A549 (cell line): ENCODE results near the gene METTL9.

ENCODE experiments used
- EHMT2 ChIP-seq: fragments of 200-600 bp; sonication (generic); IDR thresholded peaks from 2 replicates; pipeline ENCODE4 v1.6.1; 2016; ENCODE audit warnings: antibody characterized with exemption, low read depth, mild to moderate bottlenecking, moderate library complexity
- FOSL2 ChIP-seq, 2 experiments: fragments of 450-650 bp in 1 of 2; fragments of >200 bp in 1 of 2; sonication (Bioruptor Twin) in 1 of 2; formaldehyde crosslinking; IDR thresholded peaks; 2 replicates each; pipeline versions ENCODE4 v1.5.0 to v1.6.1; 2016 to 2020; ENCODE audit warnings: mild to moderate bottlenecking in 1 of 2, moderate library complexity in 1 of 2
- HOXA7 ChIP-seq: fragments of 250-450 bp; sonication (Bioruptor Pico); IDR thresholded peaks from 2 replicates; pipeline ENCODE4 v1.5.0; 2020; ENCODE audit warnings: mild to moderate bottlenecking, moderate library complexity
- MAFK ChIP-seq: fragments of 450-650 bp; IDR thresholded peaks from 2 replicates; pipeline ENCODE4 v1.6.1; 2014; ENCODE audit not compliant: partially characterized antibody
- NPAS2 ChIP-seq: fragments of 250-450 bp; sonication (Bioruptor Pico); IDR thresholded peaks from 2 replicates; pipeline ENCODE4 v1.8.0; 2022; ENCODE audit warnings: mild to moderate bottlenecking, moderate library complexity, borderline replicate concordance
- PHF8 ChIP-seq: fragments of 200-600 bp; sonication (generic); IDR thresholded peaks from 2 replicates; pipeline ENCODE4 v1.6.1; 2016; ENCODE audit warnings: low read depth, mild to moderate bottlenecking, antibody characterized with exemption, moderate library complexity, borderline replicate concordance
- RAD21 ChIP-seq, 2 experiments: fragments of >200 bp in 1 of 2; sonication (Bioruptor Twin) in 1 of 2; formaldehyde crosslinking in 1 of 2; IDR thresholded peaks in 1 of 2; conservative IDR thresholded peaks in 1 of 2; 2 replicates in 1 of 2; 3 replicates in 1 of 2; pipeline ENCODE4 v1.6.1; 2012 to 2018; ENCODE audit warnings: inconsistent platforms in 1 of 2
- TF ChIP-seq, protein P1 (sequence below): fragments of >200 bp; sonication (Bioruptor Twin); formaldehyde crosslinking; IDR thresholded peaks from 3 replicates; pipeline ENCODE4 v1.5.1; 2016
- TF ChIP-seq, protein P2 (sequence below): fragments of 200-600 bp; sonication (generic); IDR thresholded peaks from 2 replicates; pipeline ENCODE4 v1.6.1; 2016; ENCODE audit warnings: antibody characterized with exemption, mild to moderate bottlenecking, moderate library complexity

DNA sequence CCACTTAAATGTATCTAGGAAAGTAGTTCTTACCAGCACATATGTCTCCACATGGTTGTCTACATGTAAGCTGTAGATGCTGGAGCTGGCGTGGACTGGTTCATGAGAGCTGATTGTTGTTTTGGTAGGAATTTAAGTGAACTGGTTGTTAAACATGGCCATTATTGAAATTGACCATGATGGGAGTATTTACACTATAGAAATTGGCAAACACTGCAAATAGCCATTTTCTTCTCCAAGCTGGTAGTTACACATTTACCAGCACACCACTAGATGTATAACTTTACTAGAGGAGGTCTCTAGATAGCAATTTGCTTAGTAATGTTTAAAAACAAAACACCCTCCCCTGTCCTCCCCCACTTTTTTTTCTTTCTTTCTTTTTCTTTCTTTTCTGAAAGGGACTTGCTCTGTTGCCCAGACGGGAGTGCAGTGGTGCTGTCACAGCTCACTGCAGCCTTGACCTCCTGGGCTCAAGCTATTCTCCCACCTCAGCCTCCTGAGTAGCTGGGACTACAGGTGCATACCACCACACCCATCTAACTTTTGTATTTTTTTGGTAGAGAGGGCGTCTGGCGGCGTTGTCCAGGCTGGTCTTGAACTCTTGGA, 28.8 kb downstream of the METTL9 start:
- TF ChIP-seq HOXA7 (CRISPR knock-in tag), result no peak
- TF ChIP-seq, protein P1, sequence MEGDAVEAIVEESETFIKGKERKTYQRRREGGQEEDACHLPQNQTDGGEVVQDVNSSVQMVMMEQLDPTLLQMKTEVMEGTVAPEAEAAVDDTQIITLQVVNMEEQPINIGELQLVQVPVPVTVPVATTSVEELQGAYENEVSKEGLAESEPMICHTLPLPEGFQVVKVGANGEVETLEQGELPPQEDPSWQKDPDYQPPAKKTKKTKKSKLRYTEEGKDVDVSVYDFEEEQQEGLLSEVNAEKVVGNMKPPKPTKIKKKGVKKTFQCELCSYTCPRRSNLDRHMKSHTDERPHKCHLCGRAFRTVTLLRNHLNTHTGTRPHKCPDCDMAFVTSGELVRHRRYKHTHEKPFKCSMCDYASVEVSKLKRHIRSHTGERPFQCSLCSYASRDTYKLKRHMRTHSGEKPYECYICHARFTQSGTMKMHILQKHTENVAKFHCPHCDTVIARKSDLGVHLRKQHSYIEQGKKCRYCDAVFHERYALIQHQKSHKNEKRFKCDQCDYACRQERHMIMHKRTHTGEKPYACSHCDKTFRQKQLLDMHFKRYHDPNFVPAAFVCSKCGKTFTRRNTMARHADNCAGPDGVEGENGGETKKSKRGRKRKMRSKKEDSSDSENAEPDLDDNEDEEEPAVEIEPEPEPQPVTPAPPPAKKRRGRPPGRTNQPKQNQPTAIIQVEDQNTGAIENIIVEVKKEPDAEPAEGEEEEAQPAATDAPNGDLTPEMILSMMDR, result no peak
- TF ChIP-seq RAD21 (conservative IDR thresholded peaks at IDR 0.05 in 1 of 2, IDR thresholded peaks at IDR 0.05 in 1 of 2), result no peak
- TF ChIP-seq MAFK, result no peak
- TF ChIP-seq NPAS2 (CRISPR knock-in tag), result no peak
- no peak for TF ChIP-seq FOSL2 (IDR thresholded peaks at IDR 0.05)
- no peak for TF ChIP-seq FOSL2 (CRISPR knock-in tag; IDR thresholded peaks at IDR 0.05)
- no peak for TF ChIP-seq EHMT2
- TF ChIP-seq, protein P2, sequence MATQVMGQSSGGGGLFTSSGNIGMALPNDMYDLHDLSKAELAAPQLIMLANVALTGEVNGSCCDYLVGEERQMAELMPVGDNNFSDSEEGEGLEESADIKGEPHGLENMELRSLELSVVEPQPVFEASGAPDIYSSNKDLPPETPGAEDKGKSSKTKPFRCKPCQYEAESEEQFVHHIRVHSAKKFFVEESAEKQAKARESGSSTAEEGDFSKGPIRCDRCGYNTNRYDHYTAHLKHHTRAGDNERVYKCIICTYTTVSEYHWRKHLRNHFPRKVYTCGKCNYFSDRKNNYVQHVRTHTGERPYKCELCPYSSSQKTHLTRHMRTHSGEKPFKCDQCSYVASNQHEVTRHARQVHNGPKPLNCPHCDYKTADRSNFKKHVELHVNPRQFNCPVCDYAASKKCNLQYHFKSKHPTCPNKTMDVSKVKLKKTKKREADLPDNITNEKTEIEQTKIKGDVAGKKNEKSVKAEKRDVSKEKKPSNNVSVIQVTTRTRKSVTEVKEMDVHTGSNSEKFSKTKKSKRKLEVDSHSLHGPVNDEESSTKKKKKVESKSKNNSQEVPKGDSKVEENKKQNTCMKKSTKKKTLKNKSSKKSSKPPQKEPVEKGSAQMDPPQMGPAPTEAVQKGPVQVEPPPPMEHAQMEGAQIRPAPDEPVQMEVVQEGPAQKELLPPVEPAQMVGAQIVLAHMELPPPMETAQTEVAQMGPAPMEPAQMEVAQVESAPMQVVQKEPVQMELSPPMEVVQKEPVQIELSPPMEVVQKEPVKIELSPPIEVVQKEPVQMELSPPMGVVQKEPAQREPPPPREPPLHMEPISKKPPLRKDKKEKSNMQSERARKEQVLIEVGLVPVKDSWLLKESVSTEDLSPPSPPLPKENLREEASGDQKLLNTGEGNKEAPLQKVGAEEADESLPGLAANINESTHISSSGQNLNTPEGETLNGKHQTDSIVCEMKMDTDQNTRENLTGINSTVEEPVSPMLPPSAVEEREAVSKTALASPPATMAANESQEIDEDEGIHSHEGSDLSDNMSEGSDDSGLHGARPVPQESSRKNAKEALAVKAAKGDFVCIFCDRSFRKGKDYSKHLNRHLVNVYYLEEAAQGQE, result no peak
- TF ChIP-seq PHF8, result no peak
